SKM-1 (cell line): ENCODE measurements around the gene ICAM4.

Source experiments
- DNase-seq: peaks from one replicate; lab custom pipeline; 2025; ENCODE audit not compliant: unreplicated experiment; lab: John Stamatoyannopoulos, UW

Gene ICAM4

DNA sequence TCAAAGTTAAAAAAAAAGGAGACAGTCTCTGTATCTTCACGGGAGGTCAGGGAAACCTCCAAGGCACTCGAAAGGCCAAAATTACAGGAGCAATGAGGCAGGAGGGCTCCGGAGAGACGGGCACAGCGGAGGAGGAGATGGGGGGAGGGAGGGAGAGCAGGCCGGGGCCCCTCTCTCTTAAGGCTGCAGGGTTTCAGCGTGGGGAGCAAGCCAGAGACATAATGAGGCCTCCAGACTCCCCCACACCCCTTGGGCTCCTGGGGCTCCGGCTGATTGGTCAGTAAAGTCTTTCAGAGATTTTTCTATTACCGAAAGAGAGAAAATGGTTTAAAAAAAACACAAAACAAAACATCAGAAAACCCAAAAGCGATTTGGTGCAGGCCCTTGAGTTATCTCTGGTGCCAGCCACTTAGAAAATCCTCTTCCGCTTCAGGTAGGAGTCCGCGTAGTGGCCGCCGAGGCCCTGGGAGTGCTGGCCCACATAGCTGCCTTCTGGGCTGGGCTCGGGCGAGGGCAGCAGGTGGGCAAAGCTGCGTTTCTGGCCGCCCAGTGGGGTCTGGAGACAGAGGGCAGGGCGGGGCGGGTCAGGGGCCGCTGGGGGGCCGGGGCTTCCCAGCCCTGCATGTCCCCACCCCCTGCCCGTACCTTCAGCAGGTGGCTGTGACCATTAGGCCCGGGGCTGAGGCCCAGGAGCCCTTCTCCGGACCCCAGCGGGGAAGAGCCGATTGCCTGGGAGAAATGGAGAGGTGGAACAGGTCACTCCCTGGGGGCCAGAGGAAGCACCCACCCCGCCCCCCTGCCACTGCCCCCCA is 30.5 kb downstream of the ICAM4 start:
- DNase-seq, result no peak

DNA sequence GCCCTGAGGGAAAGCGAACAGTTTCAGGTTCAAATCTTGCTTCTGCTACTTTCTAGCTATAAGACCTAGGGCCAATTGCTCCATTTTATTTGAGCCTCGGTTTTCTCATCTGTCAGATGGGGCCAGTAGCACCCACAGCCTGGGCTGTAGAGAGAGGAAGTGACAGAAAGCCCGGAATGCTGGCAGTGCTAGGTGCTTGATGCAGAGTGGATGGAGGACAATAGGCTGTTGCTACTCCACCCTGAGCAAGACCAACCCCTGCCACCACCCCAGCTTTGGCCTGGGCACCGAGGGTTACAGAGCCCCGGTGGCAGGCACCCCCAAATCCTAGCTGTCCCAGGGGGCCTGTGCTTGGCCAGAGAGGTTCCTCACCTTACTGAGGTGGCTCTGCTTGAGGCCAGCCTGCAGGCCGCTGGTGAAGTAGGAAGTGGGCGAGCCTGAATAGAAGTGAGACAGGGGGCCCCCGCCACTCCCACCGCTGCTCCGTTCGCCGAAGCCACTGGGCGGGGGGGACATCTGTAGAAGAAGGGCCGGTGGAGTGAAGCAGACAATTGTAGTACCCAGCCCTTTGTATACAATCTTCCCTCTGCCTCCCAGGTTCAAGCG is 31.2 kb downstream of the ICAM4 start:
- no peak for DNase-seq

DNA sequence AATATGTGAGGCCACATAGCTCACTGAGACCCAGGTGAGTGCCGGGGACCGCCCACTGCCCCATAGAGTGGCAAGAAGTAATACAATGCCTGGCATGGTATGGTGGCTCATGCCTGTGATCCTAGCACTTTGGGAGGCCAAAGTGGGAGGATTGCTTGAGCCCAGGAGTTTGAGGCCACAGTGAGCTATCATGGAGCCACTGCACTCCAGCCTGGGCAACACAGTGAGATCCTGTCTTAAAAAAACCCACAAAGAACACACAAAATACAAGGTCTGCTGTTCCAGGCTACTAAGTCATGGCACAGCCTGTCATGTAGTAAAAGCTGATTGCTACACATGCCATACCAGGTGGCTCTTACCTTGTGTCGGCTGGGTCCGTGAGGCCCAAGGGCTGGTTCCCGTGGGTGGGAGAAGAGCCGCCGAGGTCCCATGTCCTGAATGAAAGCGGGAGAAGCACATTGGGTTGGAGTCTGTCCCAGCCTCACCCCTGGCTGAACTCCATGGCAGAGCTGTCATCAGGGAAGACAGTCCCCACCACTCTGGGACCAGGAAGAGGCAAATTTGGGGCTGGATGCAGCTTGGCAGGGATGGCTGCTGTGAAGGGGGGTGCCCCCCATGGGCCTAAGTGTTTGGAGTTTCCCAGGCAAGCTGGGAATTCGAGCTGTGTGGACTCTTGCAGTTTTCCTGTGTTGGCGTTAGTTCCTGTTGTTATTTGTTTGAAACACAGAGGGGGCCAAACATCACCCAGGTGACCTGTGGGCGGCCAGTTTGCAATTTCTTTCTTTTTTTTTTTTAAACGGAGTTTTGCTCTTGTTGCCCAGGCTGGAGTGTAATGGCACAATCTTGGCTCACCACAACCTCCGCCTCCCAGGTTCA is 32.3 kb downstream of the ICAM4 start:
- DNase-seq, result no peak

DNA sequence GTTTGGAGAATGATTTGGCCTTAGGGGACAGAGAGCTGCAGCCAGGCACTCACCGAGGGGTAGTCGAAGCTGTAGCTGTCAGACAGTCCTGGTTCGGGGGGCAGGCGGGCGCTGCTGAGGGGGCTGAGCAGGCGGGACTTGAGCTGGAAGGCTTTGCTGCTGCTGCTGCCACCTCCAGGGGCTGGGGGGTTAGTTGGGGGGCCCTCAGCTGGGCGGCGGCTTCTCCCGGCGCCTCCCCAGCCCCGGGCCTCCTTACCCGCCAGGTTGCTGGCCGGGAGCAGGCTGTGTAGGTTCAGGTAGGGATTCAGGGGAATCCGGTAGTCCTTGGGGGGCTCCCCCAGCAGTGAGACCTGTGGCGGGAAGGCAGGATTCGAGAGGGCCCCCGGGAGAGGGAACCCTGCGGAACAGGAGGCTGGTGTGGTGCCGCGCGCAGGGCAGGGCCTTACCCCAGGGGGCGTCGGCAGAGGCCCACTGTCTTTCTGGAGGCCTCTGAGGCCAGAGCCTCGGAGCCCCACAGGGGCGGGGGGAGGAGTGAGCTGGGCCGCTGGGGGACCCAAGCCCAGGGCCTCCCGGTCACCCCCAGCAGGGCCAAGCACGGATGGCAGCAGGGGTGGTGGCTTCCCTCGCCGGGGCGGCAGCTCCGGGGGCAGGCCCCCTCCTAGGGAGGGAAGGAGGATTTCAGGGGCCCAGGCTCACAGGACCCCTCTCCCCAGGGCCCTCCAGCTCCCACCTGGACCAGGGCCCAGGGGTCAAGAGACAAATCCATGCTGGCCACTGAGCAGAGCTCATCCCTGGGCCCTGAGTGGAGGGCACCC is 34.1 kb downstream of the ICAM4 start:
- no peak for DNase-seq

DNA sequence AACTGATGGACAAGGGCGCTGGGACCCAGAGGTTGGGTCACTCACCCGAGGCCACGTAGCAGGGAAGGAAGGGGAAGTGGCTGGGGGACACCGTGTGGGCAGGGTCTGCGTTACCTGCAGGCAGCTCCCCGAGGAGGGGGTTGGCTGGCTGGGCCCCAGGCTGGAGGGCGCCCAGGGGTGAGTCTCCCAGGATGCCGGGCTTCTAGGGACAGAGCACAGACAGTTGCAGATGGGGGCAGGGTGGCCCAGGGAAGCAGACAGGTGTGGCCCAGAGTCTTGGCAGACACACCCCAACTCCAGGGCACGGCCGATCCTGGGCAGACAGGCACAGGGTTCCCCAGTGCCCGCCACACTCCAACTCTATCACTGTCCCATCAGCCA is 34.7 kb downstream of the ICAM4 start:
- DNase-seq, result no peak

DNA sequence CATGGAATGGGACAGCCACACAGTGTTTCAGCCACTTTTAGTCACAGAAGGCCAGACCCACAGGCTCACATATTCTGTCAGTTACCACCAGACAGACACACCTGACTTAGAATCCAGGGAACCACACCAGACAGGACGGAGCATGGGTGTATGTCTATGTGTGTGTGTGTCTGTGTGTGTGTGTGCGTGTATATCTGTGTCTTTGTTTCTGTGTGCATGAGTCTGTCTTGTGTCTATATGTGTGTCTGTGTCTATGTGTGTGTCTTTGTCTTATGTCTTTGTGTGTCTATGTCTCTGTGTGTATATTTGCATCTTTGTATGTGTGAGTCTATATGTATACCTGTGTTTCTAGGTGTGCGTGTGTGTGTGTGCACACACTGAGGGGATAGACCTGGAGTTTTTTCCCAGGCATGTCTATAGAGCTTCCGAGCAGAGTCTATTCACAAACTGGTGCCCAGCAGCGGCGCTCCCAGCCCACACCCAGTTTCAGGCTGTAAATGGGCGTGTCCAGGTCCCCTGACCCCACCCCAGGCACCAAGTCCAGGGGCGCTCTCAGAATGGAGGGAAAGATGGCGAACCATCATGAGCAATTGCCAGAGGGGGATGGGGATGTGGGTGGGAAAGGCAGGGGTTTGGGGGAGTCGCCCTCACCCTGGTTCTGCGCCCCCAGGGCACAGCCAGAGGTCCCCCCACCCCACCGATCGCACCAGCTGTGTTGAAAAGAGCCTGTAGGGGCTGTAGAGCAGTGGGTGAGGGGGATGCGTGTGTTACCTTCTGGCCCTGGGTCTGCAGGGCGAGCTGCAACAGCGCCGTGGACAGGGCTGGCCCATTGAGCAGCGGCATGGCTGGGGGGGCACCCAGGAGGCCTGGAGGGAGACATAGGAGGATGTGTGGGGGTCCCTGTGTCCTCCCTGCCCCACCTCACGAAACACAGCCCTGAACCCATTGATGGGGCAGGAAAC is 35.4 kb downstream of the ICAM4 start:
- no peak for DNase-seq

DNA sequence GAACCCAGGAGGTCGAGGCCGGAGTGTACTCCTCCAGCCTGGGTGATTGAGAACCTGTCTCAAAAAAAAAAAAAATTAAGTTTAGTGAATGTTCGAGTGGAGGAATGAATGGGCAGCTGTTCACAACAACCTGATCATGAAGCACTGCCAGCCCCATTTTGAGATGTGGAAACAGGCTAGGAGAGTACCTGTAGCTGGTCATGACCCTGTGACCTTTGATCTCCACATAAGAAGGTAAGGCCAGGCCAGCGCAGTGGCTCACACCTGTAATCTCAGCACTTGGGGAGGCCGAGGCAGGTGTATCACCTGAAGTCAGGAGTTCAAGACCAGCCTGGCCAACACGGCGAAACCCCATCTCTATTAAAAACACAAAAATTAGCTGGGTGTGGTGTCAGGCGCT is 39.0 kb downstream of the ICAM4 start:
- no peak for DNase-seq

DNA sequence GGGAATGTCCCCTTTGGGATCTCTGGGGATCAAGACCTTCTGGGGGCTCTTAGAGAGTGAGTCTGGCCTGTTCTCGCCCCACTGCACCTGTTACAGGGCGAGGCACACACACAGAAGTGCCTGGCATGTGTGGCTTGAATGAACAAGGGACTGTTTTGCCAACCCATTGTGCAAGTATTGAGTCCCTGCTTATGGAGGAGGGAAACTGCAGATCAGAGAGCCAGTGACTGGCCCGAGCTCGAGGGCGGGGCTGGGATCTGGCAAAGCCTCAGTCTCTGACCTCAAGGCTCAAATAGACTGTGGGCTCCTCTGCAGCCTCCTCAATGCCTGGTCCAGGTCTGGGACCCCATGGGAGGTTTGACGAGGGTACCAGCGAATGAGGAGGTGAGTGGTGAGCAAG is 41.0 kb downstream of the ICAM4 start:
- DNase-seq, result no peak

DNA sequence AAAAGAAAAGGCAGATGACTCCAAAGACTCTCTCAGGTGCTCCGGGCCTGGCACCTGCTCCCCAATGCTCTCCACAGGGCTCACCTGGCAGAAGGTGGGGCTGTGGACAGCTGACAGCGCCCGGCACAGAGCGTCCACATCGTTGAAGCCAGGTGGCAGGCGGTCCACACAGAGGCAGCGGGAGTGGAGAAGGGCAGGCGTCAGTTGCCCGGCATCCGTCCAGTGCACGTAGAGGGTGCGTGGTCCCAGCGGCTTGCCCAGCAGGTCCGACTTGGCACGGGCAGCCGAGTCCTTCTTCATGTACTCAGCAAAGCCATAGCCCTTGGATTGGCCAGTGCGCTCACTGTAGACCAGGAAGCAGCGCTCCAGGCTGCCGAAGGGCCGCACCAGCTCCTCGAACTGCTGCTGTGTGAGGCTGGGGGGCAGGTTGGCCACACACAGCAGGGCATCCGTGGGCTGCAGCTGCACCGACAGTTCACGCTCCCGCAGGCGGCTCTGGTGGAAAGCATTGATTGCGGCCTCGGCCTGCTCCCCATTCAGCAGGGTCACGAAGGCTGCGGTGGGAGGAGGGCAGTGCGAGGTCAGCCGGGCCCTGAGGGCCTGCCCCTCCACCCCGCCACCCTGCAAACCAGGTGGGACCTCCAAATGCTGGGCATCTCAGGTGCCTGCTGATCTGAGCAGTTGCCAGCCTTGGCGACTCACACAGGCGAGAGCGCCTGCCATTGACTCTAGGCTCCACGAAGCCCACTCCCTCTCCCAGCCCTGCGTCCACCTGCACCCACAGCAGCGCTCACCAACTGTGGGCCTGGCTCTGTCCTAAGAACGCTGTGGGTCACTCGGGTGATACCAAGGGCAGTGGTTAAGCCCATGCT is 42.0 kb downstream of the ICAM4 start:
- no peak for DNase-seq

DNA sequence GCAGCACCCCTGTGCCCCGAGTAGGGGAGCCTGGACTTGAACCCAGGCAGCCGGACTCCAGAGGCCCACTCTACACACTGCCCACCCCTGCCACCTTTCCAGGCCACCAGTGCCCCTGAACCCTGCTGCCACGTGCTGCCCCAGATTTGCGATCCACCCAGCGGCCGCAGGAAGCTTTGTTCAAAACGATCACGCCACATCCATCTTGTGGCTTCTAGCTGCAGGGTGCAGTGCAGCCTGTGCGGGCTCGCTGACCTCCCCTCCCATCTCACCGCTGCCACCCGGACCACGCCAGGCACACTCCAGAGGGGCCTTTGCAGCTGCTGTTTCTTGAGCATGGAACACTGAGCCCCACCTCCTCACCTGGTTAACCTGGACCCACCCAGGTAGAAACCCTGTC is 42.8 kb downstream of the ICAM4 start:
- no peak for DNase-seq

DNA sequence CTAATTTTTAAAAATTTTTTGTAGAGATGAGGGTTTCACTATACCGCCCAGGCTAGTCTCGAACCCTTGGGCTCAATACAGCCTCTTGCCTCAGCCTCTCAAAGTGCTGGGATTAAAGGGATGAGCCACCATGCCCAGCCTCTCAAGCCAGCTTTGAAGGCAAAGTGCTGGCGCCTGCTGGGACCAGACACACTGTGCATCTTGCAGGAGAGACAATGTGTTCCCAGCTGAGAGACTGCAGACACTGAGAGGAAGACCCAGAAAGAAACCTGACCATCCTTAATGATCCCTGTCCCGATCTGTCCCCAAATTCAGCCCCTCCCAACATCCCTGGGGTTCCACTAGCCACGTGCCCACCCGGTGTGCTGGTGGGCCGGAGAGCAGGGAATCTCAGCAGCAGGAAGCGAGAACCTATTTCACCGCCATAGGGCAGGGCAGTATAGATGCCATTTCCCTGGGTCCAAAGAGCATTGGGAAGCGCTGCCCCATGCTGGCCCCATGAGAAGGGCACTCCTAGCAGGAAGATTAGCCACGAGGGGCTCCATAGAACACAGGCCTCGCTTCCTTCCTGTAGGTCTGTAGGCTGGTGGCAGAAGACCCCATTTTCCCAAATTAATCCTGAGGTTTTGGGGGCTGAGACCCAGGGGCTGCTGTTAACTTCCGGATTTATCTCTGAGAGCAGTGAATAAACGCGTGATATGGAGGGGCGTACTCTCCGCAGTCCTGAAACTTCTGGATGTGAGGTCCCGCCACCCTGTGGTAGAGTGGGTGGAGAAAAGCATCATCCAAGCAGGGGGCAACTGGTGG is 45.6 kb downstream of the ICAM4 start:
- DNase-seq, result no peak

DNA sequence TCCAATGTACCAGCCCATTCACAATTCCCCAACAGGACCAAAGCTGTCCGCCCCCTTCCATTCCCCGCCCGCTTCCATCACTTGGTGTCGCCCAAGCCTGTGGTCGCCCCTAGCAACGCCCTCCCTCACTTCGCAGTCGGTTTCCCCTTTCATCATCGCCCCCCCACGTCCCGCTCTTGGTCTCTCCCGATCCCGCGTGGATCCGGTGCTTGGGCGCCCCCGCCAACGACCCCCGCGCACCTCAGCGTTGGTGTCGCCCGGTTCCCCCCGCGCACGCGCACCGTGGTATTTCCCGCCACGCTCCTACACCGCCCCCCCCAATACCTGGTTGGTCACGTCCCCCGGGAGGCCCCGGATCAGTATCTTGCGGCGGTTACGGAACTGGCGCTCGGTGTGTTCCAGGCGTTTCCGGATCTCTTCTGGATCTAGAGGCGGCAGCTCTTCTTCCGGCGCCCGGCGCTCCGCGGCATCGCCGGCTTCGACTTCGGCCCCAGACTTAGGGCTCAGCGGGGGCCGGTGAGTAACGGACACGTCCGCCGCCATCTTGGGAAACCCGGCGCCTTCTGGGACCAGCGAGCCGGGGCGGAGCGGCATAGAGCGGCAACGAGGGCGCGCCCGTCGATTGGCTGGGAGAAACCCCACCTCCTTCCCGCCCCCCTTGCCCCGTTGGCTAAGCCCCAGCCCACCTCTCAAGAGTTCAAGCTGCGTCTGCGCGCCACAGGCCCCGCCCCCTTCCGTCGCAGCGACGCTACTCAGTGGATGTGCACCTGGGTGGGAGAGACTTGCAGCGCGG is 46.4 kb downstream of the ICAM4 start, which contains the start of gene RAVER1:
Gene RAVER1, minus strand, starts transcription at position 565 of the 793 bp plus-strand sequence. Its CDS starts 22 bp downstream, at position 543.
- peak; percentile 89 for DNase-seq

DNA sequence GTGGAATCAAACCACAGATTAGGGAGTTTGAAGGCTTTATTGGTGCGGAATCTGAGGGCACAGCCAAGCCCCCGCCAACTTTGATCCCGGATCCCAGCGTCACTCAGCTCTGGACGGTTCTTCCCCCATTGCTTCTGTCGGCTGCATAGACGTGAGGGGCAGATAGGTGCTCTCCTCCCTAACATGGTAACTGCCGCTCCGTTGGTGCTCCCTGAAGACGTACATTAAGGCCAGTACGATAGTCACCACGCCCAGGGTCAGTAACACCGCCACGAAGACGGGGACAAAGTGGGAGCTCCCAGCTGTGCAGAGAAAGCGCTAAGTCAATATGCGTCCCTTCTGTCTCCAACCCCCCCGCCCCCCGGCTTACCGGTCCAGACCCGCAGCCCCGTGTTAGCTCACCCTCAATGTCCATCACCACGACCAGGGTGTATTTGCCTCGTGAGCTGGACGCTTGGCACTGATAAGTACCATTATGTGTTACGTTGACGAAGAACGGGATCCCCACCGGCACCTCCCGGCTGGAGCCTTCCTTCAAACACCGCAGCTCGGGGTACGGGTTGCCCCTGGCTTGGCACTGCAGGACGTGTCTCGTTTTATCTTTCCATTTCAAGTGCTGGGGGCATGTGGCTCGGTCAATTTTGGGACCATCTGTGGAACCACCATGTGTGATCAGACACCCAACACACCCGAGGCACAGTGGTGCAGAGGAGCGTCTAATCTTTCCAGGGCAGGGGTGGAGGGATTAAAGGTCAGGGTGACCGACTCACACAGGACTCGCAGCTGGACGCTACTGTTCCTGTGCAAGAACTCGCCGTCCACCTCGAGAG is 47.2 kb downstream of the ICAM4 start:
- no peak for DNase-seq

DNA sequence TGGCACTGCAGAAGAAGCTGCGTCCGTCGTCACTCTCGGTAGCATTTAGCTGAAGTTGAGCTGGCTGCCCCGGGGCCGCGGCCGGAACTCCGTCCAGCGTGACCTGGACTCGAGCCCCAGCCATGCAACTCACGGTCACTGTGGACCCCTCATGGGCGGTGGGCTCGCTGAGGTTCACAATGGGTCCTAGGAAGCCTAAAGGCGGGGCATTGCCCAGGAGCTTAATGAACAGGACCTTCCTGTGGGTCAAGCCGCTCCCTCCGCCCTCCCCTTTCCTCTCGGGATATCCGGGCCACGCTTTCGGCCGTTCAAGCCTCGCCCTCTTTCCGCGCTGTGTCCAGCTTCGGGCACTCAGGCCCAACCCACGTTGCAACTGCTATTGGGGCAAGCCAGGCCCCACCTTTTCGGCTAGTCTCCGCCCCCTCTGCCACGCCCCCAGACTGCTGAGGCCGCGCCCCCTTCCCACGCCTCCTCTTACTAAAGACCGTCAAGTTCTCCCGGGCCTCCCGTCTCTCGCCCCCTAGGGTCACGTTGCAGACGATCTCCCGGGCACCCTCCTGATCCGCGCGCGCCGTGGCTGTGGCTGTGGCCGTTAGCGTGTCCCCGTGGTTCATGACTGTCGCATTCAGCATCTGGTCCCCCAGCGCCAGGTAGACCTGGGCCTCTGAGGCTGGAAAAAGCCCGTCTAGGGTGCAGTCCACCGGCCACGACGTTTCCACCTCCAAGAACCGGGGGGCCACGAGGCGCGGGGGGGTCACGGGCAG is 48.0 kb downstream of the ICAM4 start:
- no peak for DNase-seq

DNA sequence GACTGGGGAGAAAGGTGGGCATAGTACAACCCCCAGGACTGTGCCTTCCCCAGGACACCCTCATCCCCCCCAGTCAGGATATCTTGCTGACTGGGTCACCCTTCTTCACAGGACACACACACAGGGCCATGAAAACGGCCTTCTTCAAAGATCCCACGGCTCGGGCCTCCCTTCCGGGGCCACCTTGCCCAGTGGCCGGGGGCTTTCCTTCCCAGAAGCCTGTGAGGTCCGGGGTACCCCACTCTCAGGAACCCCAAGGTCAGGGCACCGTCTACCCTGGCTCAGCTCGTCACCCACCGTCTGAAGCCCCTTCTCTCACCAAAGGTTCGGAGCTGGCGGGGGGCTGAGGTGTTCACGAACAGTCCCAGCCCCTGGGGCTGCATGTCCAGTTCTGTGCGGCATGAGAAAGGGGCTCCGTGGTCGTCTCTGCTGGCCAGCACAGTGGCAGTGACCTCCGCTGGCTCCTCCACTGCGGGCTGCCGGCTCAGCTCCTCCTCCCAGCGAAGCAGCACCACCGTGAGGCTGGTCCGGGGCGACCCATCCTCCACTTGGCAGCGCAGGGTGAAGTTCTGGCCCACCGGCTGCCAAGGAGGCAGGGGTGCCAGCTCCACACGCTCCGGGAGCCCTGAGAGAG is 48.7 kb downstream of the ICAM4 start:
- no peak for DNase-seq
